WTC11 (cell line): ENCODE results near the gene VCX2. TPM values are rescaled to one million over a fixed set of nuclear protein-coding genes. Genes with fewer than 3 reads are reported as not detected.

ENCODE experiments used
- ATAC-seq: fragments of 200-7000 bp; cut with Tn5 transposase; 2 replicates; pipeline ENCODE4 v1.10.0; 2021; ENCODE audit warnings: mild to moderate bottlenecking, moderate library complexity
- CTCF ChIA-PET: fragments of 300-600 bp; sonication (Branson Sonifier 250); formaldehyde crosslinking; loops from one replicate; lab custom pipeline; 2021; ENCODE audit warnings: antibody characterized with exemption; lab: Charles Lee
- POLR2A ChIA-PET: fragments of 350-600 bp; sonication (Branson Sonifier 250); formaldehyde crosslinking; loops from one replicate; lab custom pipeline; 2021; ENCODE audit warnings: antibody characterized with exemption; lab: Charles Lee
- DNase-seq: peaks from one replicate; pipeline ENCODE4 v3.0.0; 2021; ENCODE audit warnings: low spot score
- H3K27ac Mint-ChIP-seq: 2 replicates; pipeline ENCODE4 v1.8.0; 2021; ENCODE audit warnings: mixed read lengths
- H3K27me3 Mint-ChIP-seq: 2 replicates; pipeline ENCODE4 v1.8.0; 2021; ENCODE audit warnings: low read depth, mild to moderate bottlenecking, moderate library complexity, mixed read lengths
- H3K36me3 Mint-ChIP-seq: 2 replicates; pipeline ENCODE4 v1.8.0; 2021; ENCODE audit warnings: mixed read lengths
- H3K4me1 Mint-ChIP-seq: 2 replicates; pipeline ENCODE4 v1.8.0; 2022; ENCODE audit warnings: mixed read lengths
- H3K4me3 Mint-ChIP-seq: 2 replicates; pipeline ENCODE4 v1.8.0; 2021; ENCODE audit warnings: mild to moderate bottlenecking, moderate library complexity, mixed read lengths
- H3K9me3 Mint-ChIP-seq: 2 replicates; pipeline ENCODE4 v1.8.0; 2021; ENCODE audit warnings: mixed read lengths
- ATF1 ChIP-seq: sonication (generic); formaldehyde crosslinking; IDR thresholded peaks from 2 replicates; pipeline ENCODE4 v1.8.1; 2023; ENCODE audit warnings: mild to moderate bottlenecking, moderate library complexity, missing genetic modification reagents
- CBFB ChIP-seq: sonication (generic); formaldehyde crosslinking; IDR thresholded peaks from 2 replicates; pipeline ENCODE4 v1.8.1; 2022; ENCODE audit warnings: mild to moderate bottlenecking, low read depth, missing genetic modification reagents
- ELF4 ChIP-seq: sonication (generic); formaldehyde crosslinking; IDR thresholded peaks from 2 replicates; pipeline ENCODE4 v1.8.1; 2022; ENCODE audit warnings: low read depth, mild to moderate bottlenecking, moderate library complexity, missing genetic modification reagents
- FOXJ3 ChIP-seq: sonication (generic); formaldehyde crosslinking; IDR thresholded peaks from 2 replicates; pipeline ENCODE4 v1.9.0; 2021; ENCODE audit warnings: missing genetic modification reagents, mild to moderate bottlenecking, borderline replicate concordance
- GABPB1 ChIP-seq: sonication (generic); formaldehyde crosslinking; IDR thresholded peaks from 2 replicates; pipeline ENCODE4 v1.8.1; 2023; ENCODE audit warnings: mild to moderate bottlenecking, missing genetic modification reagents
- GTF2I ChIP-seq: fragments of 250-450 bp; sonication (Bioruptor Pico); conservative IDR thresholded peaks from 2 replicates; pipeline ENCODE4 v1.4.0; 2021; ENCODE audit warnings: mild to moderate bottlenecking
- HMGXB4 ChIP-seq: sonication (generic); formaldehyde crosslinking; IDR thresholded peaks from 2 replicates; pipeline ENCODE4 v1.8.1; 2023; ENCODE audit warnings: mild to moderate bottlenecking, moderate library complexity, missing genetic modification reagents
- MYBL2 ChIP-seq: sonication (generic); formaldehyde crosslinking; IDR thresholded peaks from 2 replicates; pipeline ENCODE4 v1.8.1; 2023; ENCODE audit warnings: mild to moderate bottlenecking, moderate library complexity, missing genetic modification reagents
- NFE2L1 ChIP-seq: sonication (generic); formaldehyde crosslinking; IDR thresholded peaks from 2 replicates; pipeline ENCODE4 v1.8.1; 2023; ENCODE audit warnings: missing genetic modification reagents
- NR1H2 ChIP-seq: sonication (generic); formaldehyde crosslinking; IDR thresholded peaks from 2 replicates; pipeline ENCODE4 v1.9.0; 2021; ENCODE audit warnings: mild to moderate bottlenecking, moderate library complexity, missing genetic modification reagents
- RORB ChIP-seq: fragments of 250-450 bp; sonication (Bioruptor Pico); IDR thresholded peaks from 2 replicates; pipeline ENCODE4 v1.9.0; 2021; ENCODE audit warnings: mild to moderate bottlenecking
- SMAD3 ChIP-seq: sonication (generic); formaldehyde crosslinking; IDR thresholded peaks from 2 replicates; pipeline ENCODE4 v1.8.0; 2022; ENCODE audit warnings: missing genetic modification reagents, mild to moderate bottlenecking, borderline replicate concordance
- TP53 ChIP-seq: sonication (generic); formaldehyde crosslinking; IDR thresholded peaks from 2 replicates; pipeline ENCODE4 v1.8.1; 2023; ENCODE audit warnings: mild to moderate bottlenecking, missing genetic modification reagents
- USF2 ChIP-seq: sonication (generic); formaldehyde crosslinking; IDR thresholded peaks from 2 replicates; pipeline ENCODE4 v1.8.1; 2023; ENCODE audit warnings: mild to moderate bottlenecking, missing genetic modification reagents, moderate library complexity
- ZMAT4 ChIP-seq: fragments of 250-450 bp; sonication (Bioruptor Pico); IDR thresholded peaks from 2 replicates; pipeline ENCODE4 v1.9.0; 2021; ENCODE audit warnings: mild to moderate bottlenecking
- ZNF138 ChIP-seq: sonication (generic); formaldehyde crosslinking; conservative IDR thresholded peaks from 2 replicates; pipeline ENCODE4 v1.8.1; 2022; ENCODE audit warnings: mild to moderate bottlenecking, moderate library complexity, missing genetic modification reagents
- ZNF317 ChIP-seq: sonication (generic); formaldehyde crosslinking; IDR thresholded peaks from 2 replicates; pipeline ENCODE4 v1.8.1; 2023; ENCODE audit warnings: low read depth, mild to moderate bottlenecking, moderate library complexity, missing genetic modification reagents, borderline replicate concordance
- ZNF396 ChIP-seq: fragments of 250-450 bp; sonication (Bioruptor Pico); IDR thresholded peaks from 2 replicates; pipeline ENCODE4 v1.8.0; 2021; ENCODE audit warnings: mild to moderate bottlenecking, moderate library complexity, borderline replicate concordance
- ZNF416 ChIP-seq: fragments of 250-450 bp; sonication (Bioruptor Pico); IDR thresholded peaks from 2 replicates; pipeline ENCODE4 v1.9.0; 2021; ENCODE audit warnings: mild to moderate bottlenecking, inconsistent platforms
- ZNF425 ChIP-seq: fragments of 250-450 bp; sonication (Bioruptor Pico); conservative IDR thresholded peaks from 2 replicates; pipeline ENCODE4 v1.9.0; 2021; ENCODE audit warnings: mild to moderate bottlenecking
- ZNF671 ChIP-seq: fragments of 250-450 bp; sonication (Bioruptor Pico); IDR thresholded peaks from 2 replicates; pipeline ENCODE4 v1.8.0; 2021; ENCODE audit warnings: mild to moderate bottlenecking
- total RNA-seq: library from RNA; stranded (reverse); gene quantifications from 3 replicates; pipeline ENCODE4 v1.2.3, GENCODE V29; 2021
- TF ChIP-seq, protein P1 (sequence below): sonication (generic); formaldehyde crosslinking; IDR thresholded peaks from 2 replicates; pipeline ENCODE4 v1.8.1; 2022; ENCODE audit warnings: mild to moderate bottlenecking, missing genetic modification reagents, moderate library complexity, borderline replicate concordance
- TF ChIP-seq, protein P2 (sequence below): sonication (generic); formaldehyde crosslinking; IDR thresholded peaks from 2 replicates; pipeline ENCODE4 v1.8.1; 2023; ENCODE audit warnings: mild to moderate bottlenecking, missing genetic modification reagents

The VCX2 gene
- total RNA-seq, 1 experiment from 2014 or later, result not detected

GRCh38 chrX:8126648-8127047, 44.4 kb downstream of the VCX2 start:
- ATAC-seq, result no peak

GRCh38 chrX:8126092-8126491, 45.0 kb downstream of the VCX2 start:
- Mint-ChIP-seq H3K36me3 (no peaks in the 10 kb centered on the region), H3K27me3 (no peaks in the 10 kb centered on the region), H3K27ac (no peak overlapping the region), H3K4me3 (no peak overlapping the region), H3K9me3 (no peaks in the 10 kb centered on the region), H3K4me1 (no peaks in the 10 kb centered on the region)
- DNase-seq, result no peak
- no peak for TF ChIP-seq SMAD3 (CRISPR knock-in tag)
- no peak for TF ChIP-seq GABPB1 (CRISPR knock-in tag)
- no peak for TF ChIP-seq ELF4 (CRISPR knock-in tag)
- no peak for ATAC-seq
- ChIA-PET POLR2A (no interaction called here), CTCF (no interaction called here)

More at GRCh38 chrX:8126648-8127047, 44.4 kb downstream of the VCX2 start:
- TF ChIP-seq MYBL2 (CRISPR knock-in tag), result no peak
- no peak for TF ChIP-seq ZMAT4 (CRISPR knock-in tag)
- POLR2A ChIA-PET, result no interaction called here
- no peak for DNase-seq
- Mint-ChIP-seq H3K4me1 (no peaks in the 10 kb centered on the region), H3K36me3 (no peaks in the 10 kb centered on the region), H3K27ac (no peak overlapping the region), H3K27me3 (no peaks in the 10 kb centered on the region), H3K4me3 (no peak overlapping the region), H3K9me3 (no peaks in the 10 kb centered on the region)
- CTCF ChIA-PET, result no interaction called here

DNA sequence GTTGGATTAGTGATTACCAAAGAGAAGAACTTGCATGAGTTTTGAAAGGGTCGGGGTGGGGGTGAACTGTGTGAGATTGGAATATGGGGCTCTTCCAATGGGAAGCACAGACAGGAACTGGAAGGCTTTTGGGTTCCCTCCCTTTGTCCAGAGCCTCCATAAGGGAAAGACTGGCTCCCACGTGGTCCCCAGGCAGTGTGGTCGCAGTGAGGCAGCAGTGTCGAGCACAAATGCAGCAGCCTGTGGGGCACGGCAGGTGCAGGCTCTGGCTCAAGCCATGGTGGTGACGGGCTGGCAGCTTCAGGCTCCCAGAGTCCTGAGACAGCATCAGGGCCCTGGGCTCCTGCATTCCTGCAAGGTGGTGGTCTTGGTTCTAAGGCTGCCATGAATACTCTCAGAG, 45.5 kb downstream of the VCX2 start:
- Mint-ChIP-seq H3K27ac (no peak overlapping the region), H3K9me3 (no peaks in the 10 kb centered on the region), H3K36me3 (no peaks in the 10 kb centered on the region), H3K4me3 (no peak overlapping the region), H3K4me1 (no peaks in the 10 kb centered on the region), H3K27me3 (no peaks in the 10 kb centered on the region)
- TF ChIP-seq CBFB (CRISPR knock-in tag), result no peak
- no peak for TF ChIP-seq ZNF138
- TF ChIP-seq FOXJ3 (CRISPR knock-in tag), result no peak
- TF ChIP-seq ZNF671 (CRISPR knock-in tag), result no peak
- TF ChIP-seq NFE2L1 (CRISPR knock-in tag), result no peak
- no peak for TF ChIP-seq NR1H2
- TF ChIP-seq ZNF425 (CRISPR knock-in tag), result no peak
- TF ChIP-seq RORB (CRISPR knock-in tag), result no peak
- TF ChIP-seq TP53 (CRISPR knock-in tag), result no peak
- TF ChIP-seq ZNF317 (CRISPR knock-in tag), result no peak
- ATAC-seq, result no peak
- no peak for DNase-seq
- ChIA-PET CTCF (no interaction called here), POLR2A (no interaction called here)

- CTCF ChIA-PET, result no interaction called here
- no peak overlapping the region for H3K27ac Mint-ChIP-seq
- DNase-seq, result no peak
- no peaks in the 10 kb centered on the region for H3K4me1 Mint-ChIP-seq
- H3K9me3 Mint-ChIP-seq, result peaks cover 7% of the 10 kb centered on the region; the same call in 1 of the 2 replicates
- no peaks in the 10 kb centered on the region for H3K36me3 Mint-ChIP-seq
- no peak overlapping the region for H3K4me3 Mint-ChIP-seq
- ATAC-seq, result no peak
- H3K27me3 Mint-ChIP-seq, result no peaks in the 10 kb centered on the region
- POLR2A ChIA-PET, result no interaction called here
- TF ChIP-seq ZNF396 (no peak), GTF2I (no peak), ATF1 (CRISPR knock-in tag) (no peak), USF2 (CRISPR knock-in tag) (no peak), HMGXB4 (CRISPR knock-in tag) (no peak), GABPB1 (CRISPR knock-in tag) (no peak), ZNF138 (no peak), ZNF416 (CRISPR knock-in tag) (no peak), SMAD3 (CRISPR knock-in tag) (no peak)
- TF ChIP-seq, protein P1, sequence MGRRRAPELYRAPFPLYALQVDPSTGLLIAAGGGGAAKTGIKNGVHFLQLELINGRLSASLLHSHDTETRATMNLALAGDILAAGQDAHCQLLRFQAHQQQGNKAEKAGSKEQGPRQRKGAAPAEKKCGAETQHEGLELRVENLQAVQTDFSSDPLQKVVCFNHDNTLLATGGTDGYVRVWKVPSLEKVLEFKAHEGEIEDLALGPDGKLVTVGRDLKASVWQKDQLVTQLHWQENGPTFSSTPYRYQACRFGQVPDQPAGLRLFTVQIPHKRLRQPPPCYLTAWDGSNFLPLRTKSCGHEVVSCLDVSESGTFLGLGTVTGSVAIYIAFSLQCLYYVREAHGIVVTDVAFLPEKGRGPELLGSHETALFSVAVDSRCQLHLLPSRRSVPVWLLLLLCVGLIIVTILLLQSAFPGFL, result no peak
- TF ChIP-seq, protein P2, sequence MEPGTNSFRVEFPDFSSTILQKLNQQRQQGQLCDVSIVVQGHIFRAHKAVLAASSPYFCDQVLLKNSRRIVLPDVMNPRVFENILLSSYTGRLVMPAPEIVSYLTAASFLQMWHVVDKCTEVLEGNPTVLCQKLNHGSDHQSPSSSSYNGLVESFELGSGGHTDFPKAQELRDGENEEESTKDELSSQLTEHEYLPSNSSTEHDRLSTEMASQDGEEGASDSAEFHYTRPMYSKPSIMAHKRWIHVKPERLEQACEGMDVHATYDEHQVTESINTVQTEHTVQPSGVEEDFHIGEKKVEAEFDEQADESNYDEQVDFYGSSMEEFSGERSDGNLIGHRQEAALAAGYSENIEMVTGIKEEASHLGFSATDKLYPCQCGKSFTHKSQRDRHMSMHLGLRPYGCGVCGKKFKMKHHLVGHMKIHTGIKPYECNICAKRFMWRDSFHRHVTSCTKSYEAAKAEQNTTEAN (CRISPR knock-in tag), result no peak
These were observed 48.5 kb downstream of the VCX2 start for GRCh38 chrX:8122538-8122937.
